ENCODE results near the gene MAPK8IP2. TPM values are rescaled to one million over a fixed set of nuclear protein-coding genes. Genes with fewer than 3 reads are reported as not detected.
A peak's percentile ranks its signal among the peaks of the same experiment; 100 is the strongest.

The MAPK8IP2 gene
- total and polyA plus RNA-seq, 2 of the 13 experiments (the other 11 are each of a cell fraction or from before 2014, with no cell fraction given): 1.3 to 2.6 TPM

GRCh38 chr22:50640296-50640695 is 39.7 kb downstream of the MAPK8IP2 start (continued):
- TF ChIP-seq, protein P1, sequence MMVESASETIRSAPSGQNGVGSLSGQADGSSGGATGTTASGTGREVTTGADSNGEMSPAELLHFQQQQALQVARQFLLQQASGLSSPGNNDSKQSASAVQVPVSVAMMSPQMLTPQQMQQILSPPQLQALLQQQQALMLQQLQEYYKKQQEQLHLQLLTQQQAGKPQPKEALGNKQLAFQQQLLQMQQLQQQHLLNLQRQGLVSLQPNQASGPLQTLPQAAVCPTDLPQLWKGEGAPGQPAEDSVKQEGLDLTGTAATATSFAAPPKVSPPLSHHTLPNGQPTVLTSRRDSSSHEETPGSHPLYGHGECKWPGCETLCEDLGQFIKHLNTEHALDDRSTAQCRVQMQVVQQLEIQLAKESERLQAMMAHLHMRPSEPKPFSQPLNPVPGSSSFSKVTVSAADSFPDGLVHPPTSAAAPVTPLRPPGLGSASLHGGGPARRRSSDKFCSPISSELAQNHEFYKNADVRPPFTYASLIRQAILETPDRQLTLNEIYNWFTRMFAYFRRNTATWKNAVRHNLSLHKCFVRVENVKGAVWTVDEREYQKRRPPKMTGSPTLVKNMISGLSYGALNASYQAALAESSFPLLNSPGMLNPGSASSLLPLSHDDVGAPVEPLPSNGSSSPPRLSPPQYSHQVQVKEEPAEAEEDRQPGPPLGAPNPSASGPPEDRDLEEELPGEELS (CRISPR knock-in tag; IDR thresholded peaks at IDR 0.05): peak; percentile 44
- TF ChIP-seq PHF21A (CRISPR knock-in tag; IDR thresholded peaks at IDR 0.05): peak; percentile 45; the same call in 1 of the 2 replicates

- Histone ChIP-seq H3K36me3 (replicated peaks in 1 of 2; ENCODE audit: control insufficient read depth in 1 of 2, insufficient read depth in 2 of 2, low read length in 2 of 2) (no peaks in the 10 kb centered on the region), H3K9ac (ENCODE audit: insufficient read depth, low read depth, low read length) (peak overlapping the region; percentile 69), H3K4me2 (ENCODE audit: low read depth, low read length) (peak overlapping the region; percentile 89), H3K9me3 (ENCODE audit: low read length) (no peaks in the 10 kb centered on the region), H2AFZ (ENCODE audit: low read length) (no peak overlapping the region), H3K4me3 (replicated peaks in 1 of 3; ENCODE audit: insufficient read depth in 1 of 3, low read depth in 2 of 3, low read length in 3 of 3) (peak overlapping the region; percentile 38 to 62 (median 38); a peak in 5 of 6 replicates), H3K27me3 (ENCODE audit: control insufficient read depth in 1 of 2, insufficient read depth in 2 of 2, low read length in 2 of 2) (no peaks in the 10 kb centered on the region), H4K20me1 (ENCODE audit: insufficient read depth, low read length) (no peaks in the 10 kb centered on the region), H3K4me1 (ENCODE audit: insufficient read depth, low read length) (peaks cover 60% of the 10 kb centered on the region), H3K27ac (ENCODE audit: extremely low read length, insufficient read depth, low read length) (peak overlapping the region; percentile 94), H3K79me2 (ENCODE audit: insufficient read depth, low read length) (no peaks in the 10 kb centered on the region)
- ChIA-PET POLR2A (interaction anchor here (0.8 to 5.4 kb wide), 25 partner anchors 8 to 133 kb away, joined by 3 to 56 read pairs (median 6); partner anchors contain the start of genes ARSA, CHKB, KLHDC7B and LMF2), CTCF (ENCODE audit: low intra/inter-chr PET ratio, low total read pairs) (interaction anchor here (0.7 to 2.2 kb wide), 3 partner anchors 13 to 50 kb away, joined by 3 to 14 read pairs (median 3); partner anchors contain the start of gene ARSA)
- 16% methylated on average over 13 of the region's 15 CpGs for WGBS (ENCODE audit: low lambda C conversion rate)
- no peak for DNase-seq (ENCODE audit: low spot score)
- in situ Hi-C loops (cut with HindIII; ENCODE audit: extremely low pct_ligation_motif_present, low pct_unique_long_range_greater_than_20kb) (no loop called here), intact Hi-C loops (cut with micrococcal nuclease; ENCODE audit: unreplicated experiment) (loop anchor here (5.0 kb wide), 1 partner anchor 51 kb away; no protein-coding TSS in a partner anchor)
- no peak for FAIRE-seq
- TSS peak; percentile 86 for BruUV-seq (replicated peaks)
- peak; percentile 25 for ATAC-seq
- TF ChIP-seq, protein P2, sequence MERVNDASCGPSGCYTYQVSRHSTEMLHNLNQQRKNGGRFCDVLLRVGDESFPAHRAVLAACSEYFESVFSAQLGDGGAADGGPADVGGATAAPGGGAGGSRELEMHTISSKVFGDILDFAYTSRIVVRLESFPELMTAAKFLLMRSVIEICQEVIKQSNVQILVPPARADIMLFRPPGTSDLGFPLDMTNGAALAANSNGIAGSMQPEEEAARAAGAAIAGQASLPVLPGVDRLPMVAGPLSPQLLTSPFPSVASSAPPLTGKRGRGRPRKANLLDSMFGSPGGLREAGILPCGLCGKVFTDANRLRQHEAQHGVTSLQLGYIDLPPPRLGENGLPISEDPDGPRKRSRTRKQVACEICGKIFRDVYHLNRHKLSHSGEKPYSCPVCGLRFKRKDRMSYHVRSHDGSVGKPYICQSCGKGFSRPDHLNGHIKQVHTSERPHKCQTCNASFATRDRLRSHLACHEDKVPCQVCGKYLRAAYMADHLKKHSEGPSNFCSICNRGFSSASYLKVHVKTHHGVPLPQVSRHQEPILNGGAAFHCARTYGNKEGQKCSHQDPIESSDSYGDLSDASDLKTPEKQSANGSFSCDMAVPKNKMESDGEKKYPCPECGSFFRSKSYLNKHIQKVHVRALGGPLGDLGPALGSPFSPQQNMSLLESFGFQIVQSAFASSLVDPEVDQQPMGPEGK (CRISPR knock-in tag; IDR thresholded peaks at IDR 0.05): no peak
- TF ChIP-seq ZNF296 (CRISPR knock-in tag; conservative IDR thresholded peaks at IDR 0.05) (0 out of 2 replicates have a peak, but pooled peaks have one; percentile 37), EHMT2 (IDR thresholded peaks at IDR 0.05; ENCODE audit: borderline replicate concordance, low read depth, low read length) (no peak), FOXA1 (IDR thresholded peaks at IDR 0.05) (no peak), FOXA1 (CRISPR knock-in tag; IDR thresholded peaks at IDR 0.05) (no peak), TSC22D2 (CRISPR knock-in tag; IDR thresholded peaks at IDR 0.05; ENCODE audit: borderline replicate concordance) (no peak), BORCS8-MEF2B (CRISPR knock-in tag; IDR thresholded peaks at IDR 0.05) (no peak), GATAD2A (CRISPR knock-in tag; IDR thresholded peaks at IDR 0.05) (no peak), SMARCC2 (IDR thresholded peaks at IDR 0.05) (no peak), HNF4A (CRISPR knock-in tag; IDR thresholded peaks at IDR 0.05) (no peak), MTF1 (CRISPR knock-in tag; IDR thresholded peaks at IDR 0.05) (no peak), EZH2 (conservative IDR thresholded peaks at IDR 0.05; ENCODE audit: low read depth, low read length) (no peak), SIN3A (IDR thresholded peaks at IDR 0.05; ENCODE audit: borderline replicate concordance, low read depth, low read length) (no peak), PHF8 (CRISPR knock-in tag; IDR thresholded peaks at IDR 0.05) (no peak), IKZF4 (CRISPR knock-in tag; IDR thresholded peaks at IDR 0.05; ENCODE audit: borderline replicate concordance, low read depth, not compliant biosample characterization) (no peak), KLF12 (CRISPR knock-in tag; IDR thresholded peaks at IDR 0.05; ENCODE audit: borderline replicate concordance) (no peak), MED1 (CRISPR knock-in tag; IDR thresholded peaks at IDR 0.05) (no peak), ZNF550 (CRISPR knock-in tag; IDR thresholded peaks at IDR 0.05; ENCODE audit: borderline replicate concordance) (0 out of 2 replicates have a peak, but pooled peaks have one; percentile 43)
Observed at GRCh38 chr22:50640857-50641647, 40.5 kb downstream of the MAPK8IP2 start.
